T-helper 9 cell (primary cell): ENCODE data around the gene IMP4.

ENCODE experiments used
- DNase-seq: peaks from one replicate; pipeline ENCODE4 v3.0.0-alpha.2; 2020

IMP4 gene

DNA sequence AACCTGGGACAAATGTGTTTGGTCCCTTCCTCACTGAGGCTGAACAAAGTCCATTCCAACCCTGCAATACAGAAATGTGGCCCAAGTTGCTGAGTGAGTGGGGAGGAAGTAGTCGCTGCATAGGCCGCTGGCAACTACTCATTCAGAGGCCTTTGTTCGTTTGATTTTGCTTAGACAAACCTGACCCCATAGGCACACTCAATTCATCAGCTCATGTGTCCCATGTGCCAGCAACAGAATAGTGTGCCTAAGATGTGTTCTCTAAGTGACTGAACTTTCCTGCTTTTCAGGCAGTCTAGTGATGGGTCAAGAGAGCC is 36.2 kb downstream of the IMP4 start:
- DNase-seq: no peak

DNA sequence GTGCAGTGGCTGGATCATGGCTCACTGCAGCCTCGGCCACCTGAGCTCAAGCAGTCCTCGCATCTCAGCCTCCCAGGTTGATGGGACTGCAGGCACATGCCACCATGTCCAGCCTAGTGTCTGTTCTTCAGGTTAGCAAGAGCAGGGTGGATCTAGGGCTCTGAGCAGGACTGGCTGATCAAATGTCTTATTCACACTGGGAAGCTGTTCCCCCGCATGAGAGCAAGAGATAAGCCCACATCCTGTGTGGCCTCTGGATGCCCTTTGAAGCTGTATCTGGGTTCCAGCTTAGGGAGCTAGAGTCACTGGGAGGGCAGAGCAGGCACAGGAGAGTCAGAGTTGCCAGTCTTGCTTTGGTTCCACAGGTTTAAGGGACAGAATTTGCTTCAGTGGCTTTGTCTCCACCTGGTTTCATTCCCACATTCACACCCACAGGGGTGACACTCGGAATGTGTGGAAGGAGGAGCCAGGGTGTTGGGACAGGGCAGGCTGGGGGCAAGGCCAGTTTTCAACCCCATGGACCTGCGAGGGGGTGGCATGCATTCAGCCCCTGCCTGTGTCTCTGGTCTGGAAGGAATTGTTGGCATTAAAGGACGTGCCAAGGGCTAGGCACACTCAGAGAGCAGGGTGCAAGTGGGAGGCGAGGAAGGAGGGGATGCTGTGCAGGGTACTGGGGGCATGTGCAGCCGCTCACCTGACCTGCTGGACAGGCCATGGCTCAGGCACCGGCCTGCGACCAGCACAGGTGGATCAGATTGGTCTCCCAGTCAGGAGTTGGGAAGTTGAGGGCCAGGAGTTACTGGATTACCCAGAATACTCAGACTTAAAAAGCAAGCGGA is 37.6 kb downstream of the IMP4 start:
- DNase-seq: no peak

DNA sequence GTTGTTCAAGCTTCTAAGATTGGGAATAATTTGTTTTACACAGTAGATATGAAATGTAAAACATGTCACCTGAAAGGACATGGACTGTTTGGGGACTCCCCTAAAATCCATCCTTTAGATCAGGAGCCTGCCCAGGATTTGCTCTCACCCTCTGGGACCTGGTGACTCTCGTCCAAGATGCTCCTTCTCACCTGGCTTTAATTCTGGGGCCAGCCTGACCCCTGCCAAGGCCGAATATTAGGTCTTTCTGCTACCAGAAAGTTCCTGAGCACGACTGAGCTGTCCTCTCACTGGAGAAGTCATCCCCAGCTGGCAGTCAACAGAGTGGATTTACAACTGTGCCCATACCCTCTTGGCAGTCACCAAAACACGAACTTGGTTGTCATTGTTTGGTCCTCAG is 38.4 kb downstream of the IMP4 start:
- no peak for DNase-seq

DNA sequence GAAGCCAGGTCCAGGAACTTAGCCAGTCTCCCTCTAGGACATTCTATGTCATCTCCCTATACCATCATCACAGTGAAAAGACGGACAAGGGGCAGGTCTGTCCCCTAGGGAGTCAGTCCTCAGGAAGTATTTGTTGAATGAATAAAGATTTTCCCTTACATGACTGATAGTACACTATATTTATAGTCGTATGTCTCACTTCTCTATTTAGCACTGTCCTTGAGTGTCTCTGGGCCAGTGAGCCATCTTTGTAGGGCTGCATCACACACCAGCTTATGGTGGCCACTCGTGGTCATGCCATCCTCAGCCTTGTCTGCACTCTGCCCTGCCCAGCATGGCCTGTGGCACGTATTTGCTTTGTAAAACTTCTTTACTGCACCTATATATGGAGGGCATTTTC is 38.9 kb downstream of the IMP4 start:
- no peak for DNase-seq

DNA sequence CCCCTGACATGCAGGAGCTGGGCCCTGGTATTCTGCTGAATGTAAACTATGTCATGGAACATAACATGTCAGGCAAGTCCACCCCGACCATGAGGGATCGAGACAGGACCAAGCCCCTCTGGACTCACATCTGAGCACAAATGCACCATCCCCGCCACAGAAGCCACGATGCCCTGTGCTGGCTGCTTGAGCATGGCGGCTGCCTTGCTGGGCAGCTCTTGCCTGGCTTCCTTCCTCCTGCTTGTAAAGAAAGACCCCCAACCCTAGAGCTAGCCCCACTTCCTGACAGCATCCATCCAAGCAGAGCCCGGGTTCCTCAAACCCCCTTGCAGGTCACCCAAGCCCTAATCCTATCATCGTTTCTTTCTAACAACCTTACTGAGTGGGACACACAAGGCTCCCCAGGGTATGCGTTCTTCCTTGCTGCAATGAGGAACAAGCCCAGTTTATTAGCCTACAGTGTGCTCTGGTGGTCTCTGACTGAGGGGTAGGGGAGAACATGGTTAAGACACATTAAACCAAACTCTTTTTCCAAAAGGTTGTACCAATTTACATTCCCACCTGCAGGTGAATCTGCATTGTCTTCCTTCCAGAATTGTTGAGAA is 39.7 kb downstream of the IMP4 start:
- no peak for DNase-seq

DNA sequence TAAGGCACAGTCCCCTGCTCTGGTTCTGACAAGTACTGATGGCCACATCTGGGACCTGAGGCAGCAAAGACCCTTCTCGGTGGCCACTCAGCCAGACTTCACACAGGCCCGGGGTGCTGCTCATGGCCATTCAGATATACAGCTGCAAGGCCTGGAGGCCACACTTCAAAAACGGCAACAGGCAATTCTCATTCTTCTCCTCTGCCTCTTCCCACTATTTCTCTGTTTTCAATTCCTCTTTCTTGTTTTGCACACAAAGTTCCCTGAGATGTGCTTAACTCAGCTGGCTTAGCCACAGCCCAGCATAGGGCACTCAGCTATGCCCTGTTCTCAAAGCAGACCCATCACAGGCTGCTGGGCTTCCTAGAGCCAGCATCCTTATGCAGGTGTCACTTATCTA is 43.0 kb downstream of the IMP4 start:
- DNase-seq: no peak

DNA sequence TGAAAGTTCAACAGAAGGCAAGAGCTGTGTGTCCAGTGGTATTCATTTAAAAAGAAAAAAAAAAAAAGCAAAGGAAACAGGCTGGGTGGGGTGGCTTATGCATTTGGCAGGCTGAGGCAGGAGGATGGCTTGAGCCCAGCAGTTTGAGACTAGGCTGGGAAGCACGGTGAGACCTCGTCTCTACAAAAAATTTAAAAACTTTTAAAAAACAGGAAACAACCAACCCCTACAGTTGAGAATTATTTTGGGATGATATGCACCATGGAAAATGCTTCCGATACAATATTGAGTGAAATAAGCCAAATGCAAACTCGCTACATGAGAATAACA is 44.3 kb downstream of the IMP4 start:
- DNase-seq: no peak

DNA sequence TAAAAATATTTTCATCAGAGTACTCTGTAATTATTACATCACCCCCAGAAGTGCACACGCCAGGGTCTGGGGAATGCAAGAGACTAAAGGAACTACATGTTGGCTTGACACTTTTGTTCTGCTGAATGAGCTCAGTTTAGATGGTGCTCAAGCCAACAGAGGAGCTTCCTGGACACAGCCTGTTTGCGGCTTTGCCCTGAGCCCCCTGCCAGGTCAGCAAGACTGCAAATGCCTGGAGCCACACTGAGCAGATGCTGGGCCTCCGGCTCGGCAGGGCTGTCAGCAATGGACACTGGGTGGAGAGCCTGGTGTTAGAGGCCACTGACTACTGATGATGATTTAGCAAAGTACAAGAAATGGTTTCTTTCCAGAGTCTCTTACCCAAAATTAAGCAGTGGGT is 45.1 kb downstream of the IMP4 start:
- no peak for DNase-seq

DNA sequence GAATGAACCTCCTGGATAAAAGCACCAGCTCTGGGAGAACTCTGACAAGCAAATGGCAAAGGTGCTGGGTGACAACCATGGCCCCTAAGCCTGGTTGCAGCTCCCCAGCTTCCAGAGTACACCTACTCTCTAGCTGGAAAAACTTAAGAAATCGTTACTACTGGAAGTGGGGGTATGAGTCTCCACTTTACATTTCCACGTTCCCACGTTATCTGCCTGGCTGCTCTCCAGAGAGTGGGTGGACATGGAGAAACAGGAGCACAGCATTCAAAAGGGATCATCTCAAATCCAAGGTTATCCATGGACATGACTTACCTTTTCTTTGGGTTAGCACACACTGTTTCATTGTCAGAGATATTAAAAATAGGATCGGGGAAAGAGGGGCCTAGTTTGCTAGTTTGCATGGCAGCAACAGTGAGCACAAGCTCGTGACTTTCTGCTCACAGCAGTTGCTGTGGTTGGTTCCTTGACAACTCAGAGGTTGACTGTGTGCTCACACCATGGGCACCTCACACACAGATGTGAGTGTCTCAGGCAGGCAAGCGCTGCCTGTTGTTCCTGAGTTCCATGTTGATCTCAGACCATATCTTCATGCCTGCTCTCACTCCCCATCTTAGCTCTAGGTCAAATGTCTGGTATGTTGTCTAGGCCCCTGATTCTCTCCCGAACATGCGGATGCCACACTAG is 45.7 kb downstream of the IMP4 start:
- DNase-seq: no peak

DNA sequence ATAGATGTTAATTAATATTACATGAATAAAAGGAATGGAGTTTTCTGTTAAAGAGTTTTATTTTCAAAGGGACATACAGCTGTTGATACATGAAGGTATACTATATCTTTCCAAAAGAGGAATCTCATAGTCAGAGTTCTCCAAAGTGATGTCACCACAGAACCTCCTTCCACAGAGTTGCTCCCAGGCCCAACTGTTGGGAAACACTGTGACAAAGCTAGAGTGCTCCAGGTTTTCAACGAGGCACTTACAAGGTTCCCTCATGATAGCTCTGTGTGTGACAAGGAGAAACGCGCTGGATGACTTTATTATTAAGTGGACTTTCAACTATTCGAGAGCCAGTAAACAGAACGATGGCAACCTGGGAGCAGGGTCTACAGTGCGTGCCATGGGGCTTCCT is 46.7 kb downstream of the IMP4 start:
- DNase-seq: no peak

DNA sequence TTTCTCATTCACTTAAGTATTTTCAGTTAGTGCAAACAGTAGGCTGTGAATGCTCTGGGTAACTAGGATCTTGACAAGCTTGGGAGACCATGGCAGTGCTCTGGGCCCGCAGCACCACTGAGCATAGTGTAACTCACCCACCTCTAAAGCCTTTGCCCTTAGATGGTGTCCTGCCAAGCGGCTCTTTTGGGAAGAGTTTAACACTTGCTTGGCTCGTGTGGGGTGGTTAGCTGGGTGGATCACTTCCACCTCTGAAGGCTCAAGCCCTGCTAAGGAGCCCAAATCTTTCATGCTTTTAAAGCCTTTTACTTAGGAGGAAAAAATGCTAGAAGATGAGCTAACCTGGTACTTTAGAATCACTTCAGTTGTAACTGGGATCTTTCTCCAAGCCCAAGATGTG is 47.1 kb downstream of the IMP4 start:
- DNase-seq: no peak

DNA sequence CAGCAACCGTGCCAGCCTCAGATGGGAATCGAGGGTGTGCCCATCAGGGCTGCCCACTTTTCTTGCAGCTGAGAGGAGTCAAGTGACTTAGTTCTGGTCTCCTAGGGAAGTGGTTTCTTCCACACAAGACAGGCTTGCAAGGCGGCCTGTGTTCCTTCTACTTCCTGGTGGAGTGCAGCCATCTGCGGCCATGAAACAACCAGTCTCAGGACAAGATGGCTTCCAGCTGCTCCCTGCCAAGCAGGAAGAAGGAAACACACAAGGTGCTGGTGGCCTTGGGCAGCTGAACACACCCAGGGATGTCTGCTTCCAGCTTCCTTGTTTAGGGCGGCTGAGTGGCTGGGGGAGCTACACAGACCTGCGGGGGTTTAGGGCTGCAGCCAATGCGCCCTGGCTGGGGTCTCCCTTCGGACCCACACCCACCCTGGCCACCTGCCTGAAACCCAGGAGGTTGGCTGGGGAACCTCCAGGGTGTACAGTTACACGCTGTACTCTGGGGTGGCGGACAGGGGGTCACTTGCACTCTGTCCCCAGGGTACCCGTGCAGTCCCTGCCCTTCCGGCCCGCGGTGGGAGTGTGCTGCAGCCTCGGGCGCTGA is 47.9 kb downstream of the IMP4 start:
- no peak for DNase-seq

DNA sequence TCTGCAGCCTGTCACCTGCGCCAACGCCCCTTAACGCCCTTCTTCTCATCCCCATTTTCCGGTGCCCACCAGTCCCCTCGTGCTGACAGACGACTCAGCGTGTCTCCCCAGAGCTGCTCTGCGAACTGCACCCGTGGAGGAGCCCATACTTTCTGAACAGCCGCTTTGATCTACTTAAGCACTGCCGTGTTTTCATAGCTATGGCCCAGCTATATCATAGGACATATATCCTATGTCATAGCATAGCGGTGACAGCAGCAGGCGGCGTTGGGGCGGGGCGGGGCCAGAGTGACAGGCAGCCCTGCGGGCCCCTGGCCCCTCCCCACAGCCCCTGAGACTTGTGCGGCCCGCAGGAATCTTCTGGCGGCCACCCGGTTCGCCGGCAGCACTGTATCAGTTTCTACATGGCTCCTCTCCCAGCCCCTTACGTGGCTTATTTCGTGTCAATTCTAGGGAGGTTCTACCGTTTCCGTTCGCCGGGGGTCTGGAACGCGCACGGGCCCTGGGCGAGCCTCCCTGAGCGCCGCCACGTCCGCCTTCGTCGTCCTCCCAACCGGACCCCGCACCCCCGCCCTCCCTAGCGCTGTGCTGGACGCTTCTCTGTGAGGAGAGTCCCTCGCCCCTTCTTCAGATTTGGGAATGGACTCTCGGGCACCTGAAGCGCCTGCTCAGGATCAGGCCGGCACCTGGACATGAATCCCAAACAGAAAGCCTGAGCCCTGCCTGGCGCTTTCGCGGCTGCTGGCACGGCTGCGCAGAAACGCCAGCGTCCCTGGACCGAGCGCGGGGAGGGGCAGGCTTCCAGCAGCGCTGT is 48.6 kb downstream of the IMP4 start:
- peak; percentile 40 for DNase-seq

DNA sequence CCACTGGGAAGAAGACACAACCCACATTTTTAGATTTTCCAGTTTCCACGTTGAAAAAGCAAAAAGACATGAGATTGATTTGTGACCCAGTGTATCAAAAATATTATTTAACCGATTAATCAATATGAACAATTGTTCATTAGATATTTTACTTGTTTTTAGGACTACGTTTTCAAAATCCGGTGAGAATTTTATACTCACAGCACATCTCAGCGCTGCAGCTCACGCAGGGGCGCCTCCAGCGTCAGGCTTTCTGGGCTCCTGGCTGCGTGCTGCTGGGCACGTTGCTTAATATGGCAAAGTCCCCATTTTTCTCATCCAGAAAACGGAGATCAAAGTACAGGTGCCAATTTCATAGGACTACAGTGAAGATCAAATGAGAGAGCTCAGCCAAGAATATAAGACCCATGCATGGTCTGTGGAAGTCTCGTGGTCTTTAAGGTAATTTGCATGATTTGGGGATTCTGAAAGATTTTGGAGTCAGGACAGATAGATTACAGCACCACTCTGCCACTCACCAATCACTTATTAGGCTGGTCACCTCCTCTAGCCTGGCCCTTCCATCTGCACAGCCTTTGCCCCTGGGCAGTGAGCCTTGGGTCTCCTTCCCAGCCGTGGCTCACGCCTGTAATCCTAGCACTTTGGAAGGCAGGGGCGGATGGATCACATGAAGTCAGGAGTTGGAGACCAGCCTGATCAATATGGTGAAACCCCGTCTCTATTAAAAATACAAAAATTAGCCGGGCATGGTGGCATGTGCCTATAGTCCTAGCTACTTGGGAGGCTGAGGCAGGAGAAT is 49.4 kb downstream of the IMP4 start:
- DNase-seq: no peak

DNA sequence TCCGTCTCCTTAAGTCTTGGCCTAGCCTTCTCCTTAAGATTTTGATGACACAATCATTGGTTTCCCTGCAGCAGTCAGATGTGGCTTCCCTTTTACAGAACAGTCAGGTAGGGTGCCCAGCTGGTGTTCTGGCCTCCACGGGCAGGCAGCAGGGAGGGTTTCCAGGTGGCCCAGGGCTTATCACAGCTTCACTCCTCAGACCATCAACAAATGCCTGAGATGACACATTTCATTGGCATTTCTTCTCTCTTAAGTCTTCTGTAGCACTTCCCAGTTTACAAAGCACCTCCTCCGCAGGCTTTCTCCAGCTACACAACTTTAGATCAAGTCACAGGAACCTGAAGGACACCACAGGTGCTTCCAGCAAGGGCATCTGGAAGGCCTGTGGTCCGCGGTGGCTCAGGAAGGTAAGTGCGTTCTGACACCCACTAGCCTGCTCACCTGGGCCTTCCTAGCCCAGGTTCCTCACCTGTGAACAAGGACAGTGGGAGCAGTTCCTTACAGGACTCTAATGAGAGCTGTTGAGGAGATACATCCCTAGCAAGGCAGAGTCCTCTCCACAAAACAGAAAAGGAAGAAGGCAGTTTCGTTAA is 50.7 kb downstream of the IMP4 start:
- DNase-seq: no peak
